GM21515 (cell line): ENCODE results near the gene BMP7.
"Not testable (repeated sequence)": the region's sequence is repeated elsewhere in the genome, so short reads cannot be mapped to it uniquely, and the experiment has no call there.

Experiments used
- ATAC-seq: cut with Tn5 transposase; IDR thresholded peaks from one replicate; pipeline ENCODE4 v1.9.1; 2021; ENCODE audit not compliant: unreplicated experiment

The BMP7 gene

GRCh38 chr20:57195469-57196100 is 70.9 kb downstream of the BMP7 start:
- ATAC-seq, result no peak

- no peak for ATAC-seq
These were observed 71.4 kb downstream of the BMP7 start for GRCh38 chr20:57195023-57195422.

DNA sequence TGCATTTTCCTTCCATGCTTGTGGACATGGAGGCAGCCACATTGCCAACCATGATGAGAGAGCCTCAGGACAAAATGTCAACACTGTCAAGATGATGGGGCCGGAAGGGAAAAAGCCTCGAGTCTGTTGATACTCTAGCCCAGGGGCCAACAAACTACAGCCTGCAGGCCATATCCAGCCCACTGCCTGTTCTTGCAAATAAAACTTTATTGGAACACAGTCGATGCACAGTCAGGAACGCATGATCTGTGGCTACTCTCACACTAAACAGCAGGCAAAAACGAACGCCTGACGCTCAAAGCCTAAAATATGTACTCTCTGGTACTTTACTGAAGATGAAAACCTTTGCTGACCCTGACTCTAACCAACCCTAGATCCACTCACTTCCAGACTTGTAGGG is 72.3 kb downstream of the BMP7 start:
- no peak for ATAC-seq

GRCh38 chr20:57193094-57193493 is 73.3 kb downstream of the BMP7 start:
- ATAC-seq, result no peak

- no peak for ATAC-seq
These were observed 74.1 kb downstream of the BMP7 start for GRCh38 chr20:57192311-57192710.

- ATAC-seq, result not testable (repeated sequence)
These were observed 75.2 kb downstream of the BMP7 start for GRCh38 chr20:57191265-57191638.

DNA sequence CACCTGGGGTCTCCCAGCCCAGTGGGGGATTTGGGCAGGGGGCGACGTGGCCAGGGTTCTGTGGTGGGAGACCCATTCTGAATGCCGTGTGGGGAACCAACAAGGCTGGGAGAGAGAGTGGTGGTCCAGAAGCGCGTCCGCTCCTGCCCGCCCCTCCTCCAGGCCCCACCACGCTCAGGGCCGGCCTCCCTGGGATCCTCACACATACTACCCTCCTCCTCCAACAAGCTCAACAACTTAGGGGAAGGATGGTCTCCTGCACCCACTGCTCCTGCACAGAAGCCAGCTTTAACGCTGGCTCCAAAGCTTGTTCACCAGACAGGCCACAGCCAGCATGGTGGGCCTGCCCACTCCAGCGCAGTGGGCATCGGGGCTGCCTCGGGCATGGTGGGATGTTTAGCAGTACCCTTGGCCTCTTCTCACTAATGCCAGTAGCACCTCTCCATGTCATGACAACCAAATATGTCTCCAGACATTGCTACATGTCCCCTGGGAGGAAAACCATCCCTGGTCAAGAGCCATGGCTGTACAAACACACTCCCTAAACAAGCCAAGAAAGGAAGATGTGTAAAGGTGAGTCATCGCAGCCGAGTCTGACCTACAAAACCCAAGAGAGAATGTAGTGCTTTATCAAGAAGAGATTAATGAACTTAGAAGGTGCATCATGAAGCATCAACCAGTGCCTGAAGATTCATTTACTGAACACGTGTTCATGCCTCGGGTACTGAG is 75.7 kb downstream of the BMP7 start:
- no peak for ATAC-seq

DNA sequence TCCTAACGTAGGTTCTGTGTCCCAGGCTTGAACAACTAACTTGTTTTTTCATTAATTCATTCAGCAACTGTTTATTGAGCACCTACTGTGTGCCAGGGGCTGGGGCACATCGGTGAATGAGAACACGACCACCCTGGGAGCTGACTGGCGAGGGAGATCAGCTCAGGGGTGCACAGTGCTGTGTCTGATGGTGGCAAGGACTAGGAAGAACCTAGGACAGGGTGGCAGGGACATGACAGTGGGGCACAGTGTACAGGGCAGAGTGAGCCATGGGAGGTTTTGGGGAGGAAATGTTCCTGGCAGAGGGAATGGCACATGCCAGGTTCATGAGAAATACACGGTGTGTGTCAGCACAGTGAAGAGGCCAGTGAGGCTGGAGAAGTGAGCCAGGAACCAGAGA is 76.7 kb downstream of the BMP7 start:
- ATAC-seq, result no peak

- no peak for ATAC-seq
These were observed 77.8 kb downstream of the BMP7 start for GRCh38 chr20:57188576-57189079.

DNA sequence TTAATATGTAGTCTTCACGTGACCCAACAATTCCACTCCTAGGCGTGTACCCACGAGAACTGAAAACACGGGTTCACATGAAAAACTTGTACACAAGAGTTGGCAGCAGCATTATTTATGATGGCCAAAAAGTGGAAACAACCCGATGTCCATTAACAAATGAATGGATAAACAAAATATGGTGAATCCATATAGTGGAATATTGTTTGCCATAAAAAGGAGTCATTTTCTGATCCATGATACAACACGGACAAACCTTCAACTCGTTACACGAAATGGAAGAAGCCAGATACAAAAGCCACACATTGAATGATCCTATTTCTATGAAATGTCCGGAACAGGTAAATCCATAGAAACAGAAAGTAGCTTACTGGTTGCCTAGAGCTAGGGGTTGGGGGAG is 78.4 kb downstream of the BMP7 start:
- no peak for ATAC-seq

- no peak for ATAC-seq
These were observed 79.3 kb downstream of the BMP7 start for GRCh38 chr20:57187068-57187634.

DNA sequence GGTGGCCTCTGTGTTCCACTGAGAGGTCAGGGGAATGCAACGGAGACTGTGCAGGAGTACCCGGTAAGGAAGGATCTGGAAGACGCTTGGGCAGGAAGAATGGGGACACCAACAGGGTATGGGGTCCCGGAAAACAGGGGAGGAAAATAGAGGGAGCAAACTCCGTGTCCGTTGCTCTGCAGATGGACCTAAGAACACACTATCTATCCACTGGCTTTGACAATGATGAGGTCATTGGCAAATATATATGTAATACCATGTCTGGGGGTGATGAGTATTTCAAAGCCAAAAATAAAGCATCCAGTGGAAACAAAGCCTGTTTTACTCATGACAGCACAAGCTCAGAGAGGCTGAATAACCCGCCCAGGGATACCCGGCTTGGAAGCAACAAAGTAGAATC is 80.2 kb downstream of the BMP7 start:
- ATAC-seq, result no peak

DNA sequence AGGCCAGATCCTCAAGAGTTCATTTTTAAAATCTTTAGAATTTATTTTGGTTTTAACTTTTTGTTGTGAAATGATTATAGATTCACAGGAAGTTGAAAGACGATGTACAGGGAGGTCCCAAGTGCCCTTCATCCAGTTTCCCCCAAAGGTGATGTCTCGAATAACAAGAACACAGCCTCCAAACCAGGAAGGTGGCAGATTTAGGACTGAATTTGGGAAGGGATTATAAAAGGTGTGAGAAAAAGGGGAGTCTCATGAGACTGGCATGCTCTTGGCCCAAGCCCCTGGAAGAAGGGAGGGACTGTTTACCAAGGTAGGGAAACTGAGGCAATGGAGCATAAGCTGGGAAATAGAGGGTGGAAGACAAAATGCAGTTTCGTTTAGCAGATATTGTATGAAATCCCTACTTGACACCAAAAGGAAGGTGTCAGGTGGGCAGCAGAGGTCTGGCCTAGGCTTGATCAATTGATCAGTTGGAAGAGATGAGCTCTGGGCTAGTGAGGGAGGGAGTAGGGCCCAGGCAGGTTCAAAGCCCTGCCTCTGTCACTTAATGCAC is 81.2 kb downstream of the BMP7 start:
- ATAC-seq, result no peak

DNA sequence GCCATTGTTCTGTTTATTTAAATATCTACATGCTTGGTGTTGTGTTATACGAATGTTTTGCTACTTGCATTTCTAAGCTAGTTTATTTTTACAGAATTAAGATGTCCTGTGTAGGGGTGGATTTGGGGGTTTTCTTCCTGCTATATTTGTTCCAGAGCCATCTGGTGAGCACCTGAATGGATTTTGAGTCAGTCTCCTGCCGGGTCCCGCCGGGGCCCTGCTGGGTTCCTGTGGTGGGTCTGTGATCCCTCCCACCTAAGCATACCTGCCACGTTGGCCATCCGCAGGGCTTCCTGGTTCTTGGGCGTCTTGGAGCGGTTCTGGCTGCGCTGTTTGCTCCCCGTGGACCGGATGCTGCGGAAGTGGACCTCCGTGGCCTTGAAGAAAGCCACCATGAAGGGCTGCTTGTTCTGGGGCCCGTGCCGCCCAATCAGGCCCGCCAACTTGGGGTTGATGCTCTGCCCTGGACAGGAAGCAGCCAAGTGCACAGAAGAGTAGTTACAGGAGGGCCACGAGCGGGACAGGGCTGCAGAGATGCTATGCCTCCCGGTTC is 82.9 kb downstream of the BMP7 start:
- ATAC-seq, result no peak

- no peak for ATAC-seq
These were observed 84.8 kb downstream of the BMP7 start for GRCh38 chr20:57181639-57182038.

GRCh38 chr20:57180954-57181353 is 85.5 kb downstream of the BMP7 start:
- no peak for ATAC-seq

DNA sequence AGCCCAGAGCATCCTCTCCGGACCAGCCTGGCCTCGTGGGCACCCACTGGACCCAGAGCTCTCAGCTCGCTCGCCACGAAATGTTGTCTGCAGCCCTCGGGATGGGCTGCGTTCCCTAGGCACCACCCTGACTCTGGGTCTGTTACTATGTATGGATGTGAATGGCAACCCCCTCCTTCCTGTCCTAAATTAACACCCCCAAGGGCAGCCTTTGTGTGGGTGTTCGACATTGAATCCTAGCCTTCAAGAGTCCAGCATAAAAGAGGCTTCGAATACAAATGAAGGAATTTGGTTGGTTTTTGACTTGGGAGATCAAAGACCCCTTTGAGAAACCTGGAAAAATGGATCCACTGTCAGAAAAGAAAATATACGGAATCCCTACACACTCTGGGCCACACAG is 86.1 kb downstream of the BMP7 start:
- no peak for ATAC-seq

- ATAC-seq, result no peak
These were observed 87.2 kb downstream of the BMP7 start for GRCh38 chr20:57179265-57179664.

- no peak for ATAC-seq
These were observed 87.8 kb downstream of the BMP7 start for GRCh38 chr20:57178582-57179111.

DNA sequence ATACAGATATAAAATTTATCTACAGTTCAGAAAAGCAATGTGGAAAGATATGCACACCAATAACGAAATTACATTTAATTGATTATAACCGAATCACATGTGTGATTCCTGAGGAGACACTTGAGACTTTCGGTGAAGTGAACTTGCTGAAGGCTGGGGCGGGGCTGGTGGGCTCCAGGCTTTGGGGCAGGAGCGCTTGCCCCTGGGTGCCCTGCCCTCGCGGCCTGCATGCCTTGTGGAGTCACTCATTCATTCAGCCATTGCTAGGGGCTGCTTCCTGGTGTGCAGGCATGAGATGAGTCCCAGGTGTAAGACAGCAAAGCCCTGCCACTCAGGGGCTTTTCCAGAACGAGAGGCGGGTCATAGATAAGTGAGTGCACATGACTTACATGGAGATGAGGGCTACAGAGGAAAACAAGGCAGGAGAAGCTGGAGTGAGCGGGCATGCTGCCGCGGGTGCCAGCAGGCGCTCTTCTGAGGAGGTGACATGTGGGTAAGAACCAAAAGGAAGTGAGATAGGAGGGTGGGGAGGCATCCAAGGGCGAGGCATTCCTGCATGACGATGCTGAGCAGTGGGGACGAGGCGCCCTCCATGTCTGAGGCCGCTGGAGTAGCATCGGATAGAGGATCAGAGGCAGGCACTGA is 88.7 kb downstream of the BMP7 start:
- no peak for ATAC-seq

DNA sequence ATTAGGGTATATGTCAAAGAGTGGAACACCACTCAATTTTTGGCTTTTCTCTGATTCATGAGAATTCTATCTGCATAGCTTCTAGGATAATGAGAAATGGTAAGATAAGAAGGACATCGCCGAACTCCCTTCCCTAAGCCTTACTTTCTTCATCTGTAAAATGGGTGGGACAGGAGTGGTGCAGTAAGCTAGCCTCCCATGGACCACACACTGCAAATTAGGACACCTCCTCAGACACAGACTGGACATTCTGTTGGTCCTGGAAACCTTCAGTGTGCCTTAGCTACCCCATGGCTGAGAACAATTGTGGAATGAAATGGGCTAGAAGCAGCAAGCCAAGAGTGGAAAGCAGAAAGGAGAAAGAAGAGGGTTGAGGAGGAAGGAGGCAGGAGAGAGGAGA is 89.6 kb downstream of the BMP7 start:
- no peak for ATAC-seq
